GM21367 (cell line): ENCODE measurements around the gene RET.

ENCODE experiments used
- ATAC-seq: cut with Tn5 transposase; IDR thresholded peaks from one replicate; pipeline ENCODE4 v1.9.1; 2021; ENCODE audit not compliant: unreplicated experiment

Gene RET

DNA sequence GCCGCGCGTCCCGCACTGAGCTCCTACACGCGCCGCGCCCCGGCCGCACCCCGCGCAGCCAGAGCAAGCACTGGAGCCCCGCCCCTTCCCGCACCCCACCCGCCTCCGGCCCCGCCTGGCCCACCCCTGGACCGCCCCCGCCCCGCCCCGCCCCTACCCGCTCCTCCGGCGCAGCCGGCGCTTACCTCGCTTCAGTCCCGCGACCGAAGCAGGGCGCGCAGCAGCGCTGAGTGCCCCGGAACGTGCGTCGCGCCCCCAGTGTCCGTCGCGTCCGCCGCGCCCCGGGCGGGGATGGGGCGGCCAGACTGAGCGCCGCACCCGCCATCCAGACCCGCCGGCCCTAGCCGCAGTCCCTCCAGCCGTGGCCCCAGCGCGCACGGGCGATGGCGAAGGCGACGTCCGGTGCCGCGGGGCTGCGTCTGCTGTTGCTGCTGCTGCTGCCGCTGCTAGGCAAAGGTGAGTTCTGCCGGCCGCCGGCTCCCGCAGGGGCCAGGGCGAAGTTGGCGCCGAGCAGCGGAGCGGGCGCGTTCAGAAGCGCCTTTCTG is at the start of gene RET:
Gene RET (plus strand): TSS at position 194 of the 545 bp plus-strand sequence. CDS start 190 bp downstream, at position 384.
- ATAC-seq: no peak

DNA sequence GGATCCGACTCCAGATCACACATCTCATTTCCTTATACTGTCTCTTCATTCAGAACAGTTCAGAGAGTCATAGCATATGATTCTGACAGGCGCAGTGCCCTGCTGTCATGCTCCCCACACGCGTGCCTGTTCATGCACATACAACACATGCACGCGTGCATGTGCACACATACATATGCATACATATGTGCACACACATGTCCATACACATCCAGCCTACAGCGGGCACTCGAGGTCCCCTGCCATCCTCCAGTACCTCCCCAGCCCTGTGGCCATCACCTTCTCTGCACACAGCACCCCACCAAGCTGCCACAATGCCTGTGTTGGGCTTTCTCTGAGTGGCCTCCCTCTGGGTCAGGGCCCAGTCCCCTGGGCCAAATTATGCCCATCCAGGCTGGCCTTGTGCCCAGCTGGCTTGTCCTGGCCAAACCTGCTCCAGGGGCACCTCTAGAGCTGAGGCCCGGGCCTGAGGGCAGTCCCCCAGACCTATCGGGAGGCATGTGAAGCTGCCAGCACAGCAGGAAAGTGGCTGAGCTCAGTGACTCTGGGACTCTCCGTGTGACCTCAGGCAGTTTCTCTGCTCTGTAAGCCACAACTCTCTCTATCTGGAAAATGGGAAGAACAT is 49.4 kb upstream of the RET start:
- no peak for ATAC-seq

DNA sequence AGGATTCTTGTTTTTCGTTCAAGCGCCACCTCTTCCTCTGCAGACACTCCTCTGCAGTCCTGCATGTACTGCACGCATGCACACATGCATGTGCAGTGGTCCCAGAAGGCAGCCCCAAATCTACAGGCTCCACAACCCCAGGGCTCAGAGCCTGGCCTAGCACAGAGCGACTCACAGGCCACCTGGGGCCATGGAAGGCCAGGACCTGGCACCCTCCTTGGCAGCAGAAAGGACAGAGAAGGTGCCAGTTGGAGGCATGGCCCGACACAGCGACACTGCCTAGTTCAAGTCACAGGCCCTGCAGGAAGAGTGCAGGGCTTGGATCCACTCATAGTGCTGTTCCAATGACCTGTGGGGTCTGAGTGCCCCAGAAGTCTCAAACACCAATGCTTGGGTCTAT is 48.7 kb upstream of the RET start:
- no peak for ATAC-seq

GRCh38 chr10:43029043-43029442 is 47.8 kb upstream of the RET start:
- ATAC-seq: no peak

DNA sequence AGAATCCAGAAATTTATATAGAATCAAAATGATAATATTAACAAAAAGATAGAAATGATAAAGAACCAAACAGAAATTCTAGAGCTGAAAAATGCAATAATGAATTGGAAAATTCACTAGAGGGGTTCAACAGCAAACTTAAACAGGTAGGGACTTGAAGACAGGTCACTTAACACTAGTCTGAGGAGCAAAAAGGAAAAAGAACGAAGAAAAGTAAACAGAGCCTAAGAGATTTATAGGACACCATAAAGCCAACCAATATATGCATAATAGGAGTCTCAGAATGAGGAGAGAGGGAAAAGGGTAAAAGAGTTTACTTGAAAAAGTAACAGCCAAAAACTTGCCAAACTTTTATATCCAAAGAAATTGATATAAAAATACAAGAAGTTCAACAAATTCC is 44.3 kb upstream of the RET start:
- ATAC-seq: no peak

DNA sequence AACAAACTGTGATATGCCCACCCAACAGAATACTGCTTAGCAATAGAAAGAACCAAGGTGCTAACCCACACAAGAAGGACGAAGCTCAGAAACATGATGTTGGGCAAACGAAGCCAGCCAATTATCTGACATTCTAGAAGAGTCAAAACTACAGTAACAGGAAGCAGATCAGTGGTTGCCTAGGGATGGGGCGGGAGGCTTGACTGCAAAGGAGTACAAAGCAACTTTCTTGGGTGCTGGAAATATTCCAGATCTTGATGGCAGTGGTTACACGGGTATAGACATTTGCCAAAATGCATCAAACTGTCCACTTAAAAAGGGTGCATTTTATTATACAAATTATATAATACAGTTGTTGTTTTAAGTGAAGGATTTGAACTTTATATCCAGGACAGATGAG is 41.1 kb upstream of the RET start:
- no peak for ATAC-seq

- no peak for ATAC-seq
Measured at GRCh38 chr10:43036481-43037428, 40.1 kb upstream of the RET start.

DNA sequence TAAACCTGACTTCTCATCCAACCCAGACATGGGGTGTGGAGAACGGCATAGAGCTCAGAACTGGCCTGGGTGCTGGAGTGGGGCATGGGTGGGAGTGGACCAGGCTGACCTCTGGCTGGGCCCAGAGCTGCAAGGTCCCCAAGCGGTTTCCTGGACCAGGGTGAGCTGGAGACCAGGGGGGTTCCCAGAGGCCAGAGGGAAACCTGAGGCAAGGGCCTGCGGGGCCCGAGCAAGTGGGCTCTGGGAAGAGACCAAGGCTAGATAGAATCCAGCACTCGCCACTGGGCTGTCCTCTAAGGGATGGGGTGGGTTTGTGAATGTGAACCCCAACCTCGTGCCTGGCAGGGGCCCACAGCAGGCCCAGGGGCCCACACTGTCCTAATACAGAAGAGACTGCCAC is 39.4 kb upstream of the RET start:
- ATAC-seq: no peak

DNA sequence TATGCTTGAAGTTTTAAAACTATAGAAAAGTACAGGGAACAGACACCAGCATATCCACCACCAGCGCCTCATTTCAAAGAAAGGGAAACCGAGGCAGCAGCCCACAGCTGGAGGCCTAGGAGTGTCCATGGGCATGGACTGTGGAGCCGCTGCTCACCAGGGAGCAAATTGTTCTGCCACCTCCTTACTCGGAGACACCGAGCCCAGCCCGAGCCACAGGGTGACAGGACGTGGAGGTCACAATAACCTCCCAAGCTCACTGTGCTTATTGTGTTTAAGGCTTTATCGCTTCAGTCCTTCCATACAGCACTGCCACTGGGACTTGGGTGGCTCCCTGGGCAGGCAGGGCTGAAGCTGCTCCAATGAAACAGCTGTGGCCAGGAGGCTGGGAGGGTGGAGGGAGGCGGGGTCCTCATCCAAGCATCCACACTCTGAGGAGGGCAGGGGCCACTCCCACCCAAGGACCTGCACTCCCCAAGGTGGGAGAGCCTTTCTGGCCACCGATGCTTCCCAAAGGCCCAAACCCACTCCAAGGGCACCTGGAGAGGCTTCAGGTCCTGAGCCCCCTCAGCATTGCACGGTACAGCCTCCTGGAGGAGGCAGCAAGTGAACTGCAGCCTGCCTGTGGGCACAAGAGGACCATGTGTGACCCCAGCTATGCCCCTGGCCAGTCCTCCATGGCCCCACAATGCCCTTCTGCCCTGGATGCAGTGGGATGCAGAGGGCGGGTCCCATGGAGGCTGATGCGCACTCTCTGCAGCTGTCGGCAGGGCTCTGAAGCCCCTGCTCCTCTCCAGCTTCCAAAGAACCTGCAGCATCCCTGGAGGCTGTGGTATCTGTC is 38.7 kb upstream of the RET start:
- ATAC-seq: no peak

DNA sequence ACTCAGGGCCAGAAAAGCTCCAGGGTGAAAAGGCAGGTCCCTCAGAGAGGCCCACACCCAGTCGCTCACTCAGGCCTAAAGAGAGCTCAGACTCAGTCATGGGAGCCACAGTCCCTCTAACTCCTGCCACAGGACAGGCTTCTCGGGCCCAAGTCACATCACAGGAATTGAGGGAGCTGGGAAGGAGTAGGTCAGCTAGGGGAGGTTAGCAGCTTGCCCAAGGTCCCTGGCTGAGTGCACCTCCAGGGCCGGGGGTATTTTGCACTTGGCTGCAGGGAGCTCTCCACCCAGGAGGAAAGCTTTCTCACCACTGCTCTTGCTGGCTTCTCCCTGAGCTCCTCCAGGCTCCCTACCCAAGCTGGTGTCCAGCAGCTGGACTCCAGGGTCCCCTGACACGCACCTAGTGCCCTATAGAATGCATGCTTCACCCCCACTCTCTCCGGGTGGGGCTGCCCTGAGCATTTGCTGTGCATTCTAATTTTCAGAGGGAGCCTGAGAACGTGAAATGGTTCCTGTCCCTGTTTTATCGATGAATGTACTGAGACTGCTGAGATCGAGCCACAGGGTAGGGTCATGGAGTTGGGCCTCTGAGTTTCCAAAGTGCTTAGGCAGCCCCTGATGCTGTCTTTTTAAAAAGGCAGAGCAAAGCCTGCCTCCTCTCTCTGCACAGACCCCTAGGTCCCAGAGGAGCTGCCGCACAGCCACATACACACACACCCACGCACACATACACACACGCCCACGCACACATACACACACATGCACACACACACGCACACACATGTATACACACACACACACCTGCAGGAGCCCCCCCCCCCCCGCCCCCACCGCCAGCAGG is 37.9 kb upstream of the RET start:
- ATAC-seq: no peak

DNA sequence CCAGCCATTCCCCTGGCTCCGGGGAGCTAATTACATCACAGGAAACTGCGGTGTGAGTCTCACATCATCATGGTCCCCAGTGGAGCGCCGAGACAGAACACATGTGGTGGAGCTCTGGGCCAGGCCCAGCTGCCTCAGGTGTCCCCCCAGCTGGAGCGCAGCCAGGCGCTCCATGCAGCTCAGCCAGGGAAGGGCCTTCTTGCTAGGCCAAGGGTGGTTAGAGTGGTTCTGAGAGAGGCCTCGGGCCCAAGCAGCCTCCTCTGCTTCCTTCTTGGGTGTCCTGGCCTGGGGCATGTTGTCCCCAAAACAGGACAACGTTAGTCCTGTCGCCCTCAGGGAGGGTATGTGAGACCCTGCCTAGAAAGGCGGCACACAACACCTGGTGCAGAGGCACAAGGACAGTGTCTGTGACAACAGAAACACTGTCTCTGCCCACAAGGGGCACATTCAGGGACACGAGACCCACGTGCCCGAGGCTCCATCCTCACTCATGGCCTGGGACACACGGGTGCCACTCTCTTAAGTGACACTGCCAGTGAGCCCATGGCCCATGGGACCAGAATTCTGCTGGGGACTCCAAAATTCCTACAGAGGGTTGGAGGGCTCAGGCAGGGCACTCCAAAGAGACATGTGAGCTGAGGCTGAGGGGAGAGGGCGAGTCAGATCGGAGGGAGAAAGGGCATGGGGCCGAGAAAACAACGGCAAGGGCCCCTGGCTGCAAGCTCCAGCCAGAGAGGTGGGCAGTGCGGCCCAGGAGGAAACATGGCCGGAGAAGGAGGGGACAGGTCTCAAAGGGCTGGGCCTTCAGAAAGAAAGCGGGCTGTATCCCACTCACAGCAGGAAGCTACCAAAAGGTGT is 37.0 kb upstream of the RET start:
- ATAC-seq: no peak

DNA sequence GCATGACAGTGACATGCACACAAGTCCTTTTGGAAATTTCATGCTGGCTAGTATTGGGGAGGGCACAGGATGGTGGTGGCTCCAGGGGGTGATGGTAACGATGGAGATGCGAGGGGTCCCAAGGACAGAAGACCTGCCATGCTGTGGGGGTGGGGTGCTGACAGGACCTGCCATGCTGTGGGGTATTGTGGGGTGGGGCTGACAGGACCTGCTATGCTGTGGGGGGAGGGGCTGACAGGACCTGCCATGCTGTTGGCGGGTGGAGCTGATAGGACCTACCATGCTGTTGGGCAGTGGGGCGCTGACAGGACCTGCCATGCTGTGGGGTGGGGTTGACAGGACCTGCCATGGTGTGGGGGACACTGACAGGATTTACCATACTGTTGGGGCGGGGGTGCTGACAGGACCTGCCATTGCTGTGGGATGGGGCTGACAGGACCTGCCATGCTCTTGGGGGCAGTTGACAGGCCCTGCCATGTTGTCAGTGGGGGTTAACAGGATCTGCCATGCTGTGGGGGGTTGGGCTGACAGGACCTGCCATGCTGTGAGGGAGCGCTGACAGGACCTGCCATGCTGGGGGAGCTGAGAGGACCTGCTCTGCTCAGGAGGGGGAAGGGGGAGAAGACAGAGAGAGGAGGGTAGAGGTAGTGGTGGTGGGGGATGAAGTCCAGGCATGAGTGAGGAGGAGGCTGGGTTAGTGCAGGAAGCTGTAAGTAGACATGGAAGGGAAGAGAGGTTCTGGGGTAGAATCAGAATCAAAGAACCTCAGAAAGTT is 36.2 kb upstream of the RET start:
- no peak for ATAC-seq

- ATAC-seq: no peak
Measured at GRCh38 chr10:43041422-43042342, 35.2 kb upstream of the RET start.

GRCh38 chr10:43042503-43043341 is 34.1 kb upstream of the RET start:
- no peak for ATAC-seq

- ATAC-seq: no peak
Measured at GRCh38 chr10:43043342-43043772, 33.5 kb upstream of the RET start.

GRCh38 chr10:43043773-43044447 is 33.0 kb upstream of the RET start:
- ATAC-seq: no peak
